ENCODE measurements around the gene RTEL1. TPM values are rescaled to one million over a fixed set of nuclear protein-coding genes. Genes with fewer than 3 reads are reported as not detected.

RTEL1 gene
- total RNA-seq, 2 donors from 2014 or later: 25.7 to 34.9 TPM

DNA sequence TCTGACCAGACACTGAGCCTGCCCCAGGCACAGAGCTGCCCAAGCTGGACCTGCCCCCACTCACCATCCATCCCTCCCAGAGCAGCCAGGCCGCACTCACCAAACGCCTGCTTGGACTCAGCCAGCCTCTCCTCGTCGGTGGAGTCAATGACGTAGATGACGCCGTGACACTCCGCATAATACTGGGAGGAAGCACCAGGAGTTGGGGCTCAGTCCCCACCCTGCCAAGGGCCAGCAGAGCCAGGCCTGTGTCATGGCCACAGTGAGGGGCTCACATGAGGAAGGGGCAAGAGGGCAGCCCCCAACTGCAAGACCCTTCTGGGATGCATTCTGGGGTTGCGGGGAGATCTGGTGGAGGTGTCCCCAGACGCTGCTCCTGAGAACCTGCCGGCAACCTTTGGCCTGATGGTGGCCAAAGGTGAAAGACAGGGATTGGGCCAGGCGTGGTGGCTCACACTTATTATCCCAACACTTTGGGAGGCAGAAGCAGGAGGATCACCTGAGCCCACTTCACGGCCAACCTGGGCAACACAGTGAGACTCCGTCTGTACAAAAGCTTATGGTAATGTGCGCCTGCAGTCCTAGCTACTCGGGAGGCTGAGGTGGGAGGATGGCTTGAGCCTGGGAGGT lies 44.0 kb downstream of the RTEL1 start:
- no peak overlapping the region for H3K27ac ChIP-seq
- H3K9ac ChIP-seq (ENCODE audit: low read depth in 2 of 2, low read length in 2 of 2): no peak overlapping the region
- no peaks in the 10 kb centered on the region for H3K9me3 ChIP-seq
- H3K27me3 ChIP-seq: no peaks in the 10 kb centered on the region
- no peak for DNase-seq
- H3K4me3 ChIP-seq: no peak overlapping the region
- H3K4me1 ChIP-seq: peaks cover 23% of the 10 kb centered on the region
- peaks cover 11% of the 10 kb centered on the region for H3K36me3 ChIP-seq
- intact Hi-C loops (cut with DNase I): loop anchor here (10.0 kb wide), 1 partner anchor 93 kb away; no protein-coding TSS in a partner anchor
- no peak for TF ChIP-seq CTCF (IDR thresholded peaks at IDR 0.05)

DNA sequence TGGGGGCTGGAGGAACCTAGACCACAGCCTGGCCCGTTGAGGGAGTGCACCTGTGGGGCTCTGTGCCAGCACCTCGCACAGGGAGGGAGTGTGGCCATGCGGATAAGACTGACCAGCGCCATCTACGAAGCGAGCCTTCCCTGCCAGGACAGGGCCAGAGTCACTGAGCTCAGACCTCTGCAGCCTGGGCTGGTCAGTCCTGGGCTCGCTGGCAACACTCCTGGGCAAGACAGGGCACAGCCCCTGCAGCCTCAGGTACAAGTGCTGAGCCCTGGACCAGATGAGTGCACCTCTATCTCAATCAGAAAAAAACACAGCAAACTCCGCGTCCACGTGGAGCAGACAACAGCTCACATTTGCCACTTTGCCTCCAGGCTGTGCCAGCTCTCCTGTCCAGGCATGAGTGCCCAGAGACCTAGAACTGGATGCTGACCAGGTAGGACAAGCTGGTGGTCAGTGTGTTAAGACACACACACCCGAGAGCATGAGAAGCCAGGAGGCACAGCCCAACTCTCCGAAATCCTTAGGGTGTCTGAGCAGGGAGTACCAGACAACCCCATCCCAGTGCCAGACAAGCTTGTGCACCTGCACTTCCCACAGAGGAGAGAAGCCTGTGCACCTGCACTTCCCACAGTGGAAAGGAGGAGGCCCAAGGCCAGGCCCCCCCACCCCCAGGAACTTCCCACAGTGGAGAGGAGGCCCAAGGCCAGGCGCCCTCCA lies 44.8 kb downstream of the RTEL1 start:
- Histone ChIP-seq H3K9ac (ENCODE audit: low read depth in 2 of 2, low read length in 2 of 2) (peak overlapping the region in 1 of 2 donors; percentile 24), H3K27ac (no peak overlapping the region), H3K9me3 (no peaks in the 10 kb centered on the region), H3K27me3 (no peaks in the 10 kb centered on the region), H3K4me1 (peaks cover 16% of the 10 kb centered on the region), H3K36me3 (peaks cover 11% of the 10 kb centered on the region), H3K4me3 (no peak overlapping the region)
- TF ChIP-seq CTCF (IDR thresholded peaks at IDR 0.05): no peak
- intact Hi-C loops (cut with DNase I): loop anchor here (10.0 kb wide), 1 partner anchor 92 kb away; no protein-coding TSS in a partner anchor
- no peak for DNase-seq

DNA sequence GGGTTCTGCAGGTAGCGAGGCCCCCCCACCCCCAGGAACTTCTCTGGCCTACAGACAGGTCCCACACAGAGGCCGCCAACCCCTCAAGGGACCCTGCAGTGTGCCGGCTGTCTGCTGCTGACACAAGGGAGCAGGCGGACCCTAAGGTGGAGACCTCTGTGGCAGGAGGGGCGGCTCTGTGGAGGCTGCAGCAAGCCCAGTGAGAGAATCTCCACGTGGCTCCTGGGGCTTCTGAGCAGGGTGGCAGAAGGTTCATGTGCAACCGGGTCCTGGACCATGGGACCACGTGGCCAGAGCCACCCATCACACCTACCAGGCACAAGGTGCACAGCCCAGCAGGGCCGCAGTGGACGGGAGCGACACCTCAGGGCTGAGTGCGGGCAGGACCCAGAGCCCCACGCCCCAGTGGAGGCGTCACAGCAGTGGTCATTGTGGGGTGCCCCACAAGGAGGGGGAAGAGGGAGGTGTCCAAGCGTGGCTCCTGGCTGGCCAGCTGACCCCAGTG lies 45.4 kb downstream of the RTEL1 start:
- no peak for TF ChIP-seq CTCF (IDR thresholded peaks at IDR 0.05)
- Histone ChIP-seq H3K9me3 (no peaks in the 10 kb centered on the region), H3K36me3 (peaks cover 11% of the 10 kb centered on the region), H3K9ac (ENCODE audit: low read depth in 2 of 2, low read length in 2 of 2) (no peak overlapping the region), H3K27ac (no peak overlapping the region), H3K4me1 (peaks cover 16% of the 10 kb centered on the region), H3K4me3 (no peak overlapping the region), H3K27me3 (no peaks in the 10 kb centered on the region)
- DNase-seq: no peak
- intact Hi-C loops (cut with DNase I): loop anchor here (10.0 kb wide), 1 partner anchor 91 kb away; no protein-coding TSS in a partner anchor

GRCh38 chr20:63703976-63704748 lies 46.0 kb downstream of the RTEL1 start:
- H3K9ac ChIP-seq (ENCODE audit: low read depth in 2 of 2, low read length in 2 of 2): no peak overlapping the region
- TF ChIP-seq CTCF (IDR thresholded peaks at IDR 0.05): no peak
- H3K27ac ChIP-seq: no peak overlapping the region
- DNase-seq: no peak
- peaks cover 18% of the 10 kb centered on the region for H3K4me1 ChIP-seq
- peaks cover 11% of the 10 kb centered on the region for H3K36me3 ChIP-seq
- H3K4me3 ChIP-seq: no peak overlapping the region
- intact Hi-C loops (cut with DNase I): loop anchor here (10.0 kb wide), 1 partner anchor 91 kb away; no protein-coding TSS in a partner anchor
- no peaks in the 10 kb centered on the region for H3K27me3 ChIP-seq
- no peaks in the 10 kb centered on the region for H3K9me3 ChIP-seq

DNA sequence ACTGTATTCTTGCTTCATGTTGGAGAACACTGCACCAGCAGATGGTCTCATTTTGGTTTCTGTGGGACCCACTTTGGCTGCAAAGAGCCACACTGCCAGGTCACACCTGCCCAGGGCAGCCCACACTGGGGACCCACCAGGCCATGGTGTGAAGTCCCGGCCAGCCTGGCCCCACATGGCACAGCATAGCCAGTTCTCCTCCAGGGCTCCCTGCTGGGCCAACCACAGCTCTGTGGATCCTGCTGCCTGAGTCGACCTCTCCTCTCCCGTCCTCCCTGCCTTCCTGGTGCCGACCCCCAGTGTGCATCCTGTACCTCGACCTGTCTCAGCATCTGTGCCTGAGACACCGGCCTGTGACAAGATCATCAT lies 46.6 kb downstream of the RTEL1 start:
- Histone ChIP-seq H3K27me3 (no peaks in the 10 kb centered on the region), H3K9me3 (no peaks in the 10 kb centered on the region), H3K27ac (no peak overlapping the region), H3K9ac (ENCODE audit: low read depth in 2 of 2, low read length in 2 of 2) (no peak overlapping the region), H3K36me3 (peaks cover 11% of the 10 kb centered on the region), H3K4me1 (peaks cover 22% of the 10 kb centered on the region), H3K4me3 (no peak overlapping the region)
- intact Hi-C loops (cut with DNase I): loop anchor here (10.0 kb wide), 1 partner anchor 90 kb away; no protein-coding TSS in a partner anchor
- no peak for DNase-seq
- TF ChIP-seq CTCF (IDR thresholded peaks at IDR 0.05): no peak

Measured in colonic mucosa (tissue), 4 donors.